NT2/D1 (cell line): Measurements from ENCODE around the gene POU4F3.

ENCODE experiments used
- YY1 ChIP-seq: IDR thresholded peaks from 2 replicates; pipeline ENCODE4 v1.6.1; 2011; ENCODE audit not compliant: insufficient read length, insufficient read depth
- ZNF274 ChIP-seq: IDR thresholded peaks from 2 replicates; pipeline ENCODE4 v1.6.1; 2011; ENCODE audit warnings: mild to moderate bottlenecking, low read depth, low read length

- TF ChIP-seq YY1, result no peak
- TF ChIP-seq ZNF274, result no peak
These were observed 11.3 kb upstream of the POU4F3 start for GRCh38 chr5:146327257-146327870.
